Stimulated activated CD4-positive, alpha-beta T cell treated with anti-CD3 and anti-CD28 coated beads, Interleukin-1b, Interleukin-23, amount 100 ng/mL, for 48 hours (primary cell): ENCODE data around the gene LAMA2.

Experiments
- DNase-seq: peaks from one replicate; pipeline ENCODE4 v3.0.0-alpha.2; 2020

LAMA2 gene

DNA sequence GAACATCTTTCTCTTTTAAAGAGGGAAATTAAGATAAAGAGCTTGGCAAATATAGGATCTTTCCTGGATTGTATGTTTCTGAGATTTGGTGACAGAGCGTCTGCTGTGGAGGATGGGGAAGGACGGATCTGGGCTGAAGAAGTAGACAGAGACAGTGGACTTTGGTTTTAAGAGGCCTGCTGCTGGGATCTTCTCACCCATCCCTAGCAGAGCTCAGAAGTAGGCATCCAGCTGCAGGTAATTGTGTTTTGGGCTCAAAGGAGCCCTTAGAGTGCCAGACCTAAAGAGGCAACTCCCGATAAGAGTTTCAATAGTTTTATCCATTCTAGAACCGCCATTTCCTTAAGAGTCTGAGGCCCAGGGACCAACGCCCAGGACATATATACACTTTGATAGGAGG, 20.8 kb downstream of the LAMA2 start:
- no peak for DNase-seq

DNA sequence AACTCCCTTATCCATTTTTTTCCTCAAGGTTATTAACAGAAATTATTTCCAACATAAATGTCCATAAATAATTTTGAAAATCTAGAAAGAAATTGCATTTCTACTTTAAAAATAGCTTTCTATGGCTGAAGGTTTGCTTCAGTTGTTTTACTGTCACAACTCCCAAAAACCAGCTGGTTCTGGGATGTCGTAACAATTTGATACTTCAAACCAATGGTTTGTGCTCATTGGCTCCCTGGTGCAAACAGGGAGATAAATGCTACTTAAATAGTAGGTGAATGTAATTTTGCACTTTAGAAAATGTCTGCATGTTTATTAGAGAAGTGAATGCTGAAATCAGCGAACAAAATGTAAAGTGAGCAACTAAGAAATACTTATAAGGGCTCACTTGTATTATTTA, 31.1 kb downstream of the LAMA2 start:
- no peak for DNase-seq

DNA sequence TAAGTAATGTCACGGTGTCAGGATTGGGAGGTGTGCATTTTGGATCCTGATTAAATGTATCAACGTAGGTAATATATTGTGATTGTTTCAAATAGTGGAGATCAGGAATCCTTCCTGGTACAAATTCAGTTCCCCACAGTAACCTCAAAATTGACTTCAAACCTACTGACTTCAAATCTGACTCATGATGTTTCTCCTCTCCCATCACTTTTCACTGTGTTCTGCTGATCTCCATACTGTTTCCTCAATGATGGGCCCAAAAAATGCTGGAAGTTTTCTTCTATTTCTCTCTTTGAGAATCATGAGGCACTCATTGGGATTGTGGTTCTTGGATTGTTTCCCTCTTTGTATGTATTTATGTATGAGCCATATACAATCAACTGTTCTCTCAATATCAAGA, 35.9 kb downstream of the LAMA2 start:
- DNase-seq: no peak

DNA sequence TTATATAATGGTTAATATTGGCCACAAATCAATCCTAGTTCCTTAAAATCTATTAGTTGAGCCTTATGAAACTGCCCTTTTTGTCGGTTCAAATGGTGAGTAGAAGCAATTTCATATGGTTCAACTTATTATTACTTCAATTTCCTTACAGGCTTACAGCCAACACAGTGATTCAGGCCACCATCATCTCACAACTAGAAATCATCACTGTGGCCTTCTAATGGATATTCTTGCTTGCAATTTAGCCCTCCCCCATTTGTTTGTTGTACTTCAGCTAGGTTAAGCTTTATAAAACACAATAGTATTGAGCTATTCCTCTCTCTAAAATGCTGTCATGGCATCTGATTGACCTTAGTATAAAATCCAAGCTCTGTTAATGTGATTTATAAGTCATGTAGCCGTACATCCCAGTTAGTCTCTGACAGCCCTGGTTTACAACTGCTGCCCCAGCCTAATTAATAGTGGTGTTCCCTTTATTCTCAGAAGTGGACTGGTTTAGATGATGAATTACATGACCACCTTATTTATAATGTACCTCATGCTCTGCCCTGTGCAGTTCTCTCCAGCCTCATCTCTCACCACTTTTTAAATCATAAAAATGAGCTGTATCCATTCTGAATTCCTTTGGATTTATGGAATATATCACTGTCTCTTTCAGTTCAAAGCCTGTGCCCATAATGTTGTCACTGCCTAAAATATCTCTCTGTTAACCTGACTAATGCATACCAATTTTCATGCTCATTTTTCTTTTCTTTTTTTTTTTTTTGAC, 36.7 kb downstream of the LAMA2 start:
- no peak for DNase-seq

DNA sequence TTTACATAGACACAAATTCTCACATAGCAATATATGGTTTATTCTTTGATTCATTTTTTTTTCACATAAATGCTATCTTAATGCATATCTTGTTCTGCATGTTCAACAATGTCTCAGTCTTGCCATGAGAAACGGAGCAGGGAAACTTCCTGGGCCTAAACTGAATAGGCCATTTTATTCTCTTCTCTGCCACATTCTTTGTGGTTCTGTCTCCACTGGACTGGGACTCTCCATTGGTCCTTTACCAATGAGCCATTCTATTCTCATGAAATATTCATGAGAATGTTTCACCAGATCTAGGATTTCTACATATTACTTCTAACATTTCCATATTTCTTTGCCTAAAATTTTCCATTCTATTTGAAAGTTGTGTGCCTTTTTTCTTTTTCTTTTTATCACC, 42.8 kb downstream of the LAMA2 start:
- no peak for DNase-seq

DNA sequence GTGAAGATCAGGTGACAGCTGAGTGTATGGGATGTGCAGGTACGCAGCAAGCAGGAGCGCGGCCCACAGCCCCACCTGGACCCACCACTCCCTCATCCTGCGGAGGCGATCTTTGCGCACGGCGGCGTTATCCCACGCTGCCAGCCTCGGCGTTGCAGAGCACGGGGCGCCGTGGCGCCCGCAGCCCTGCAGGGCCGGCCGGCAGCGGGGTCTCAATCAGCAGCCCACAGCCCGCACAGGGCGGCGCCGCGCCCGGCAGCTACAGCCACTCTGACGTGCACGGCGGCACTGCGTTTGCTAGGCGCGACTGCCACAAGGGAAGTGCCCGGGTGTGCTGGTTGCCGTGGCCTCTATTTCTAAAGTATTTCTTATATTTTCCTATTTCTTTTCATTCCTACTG, 46.9 kb downstream of the LAMA2 start:
- DNase-seq: no peak

DNA sequence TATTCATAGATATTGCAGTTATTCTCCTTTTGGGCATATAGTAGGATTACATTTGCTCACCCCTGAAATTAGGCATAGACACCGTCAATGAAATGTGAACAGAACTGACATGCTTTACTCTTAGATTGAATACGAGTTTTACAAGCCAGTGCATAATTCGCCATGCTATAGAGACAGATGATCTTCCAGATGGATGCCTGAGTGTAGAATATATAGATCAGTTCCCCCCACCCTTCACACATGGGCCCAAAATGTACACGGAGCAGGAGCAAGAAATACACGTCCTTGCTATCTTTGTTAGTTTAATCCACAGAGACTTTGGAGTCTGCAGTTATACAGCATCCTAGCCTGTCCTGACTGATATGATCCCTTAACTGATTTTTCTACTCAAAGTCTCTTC, 47.4 kb downstream of the LAMA2 start:
- no peak for DNase-seq

DNA sequence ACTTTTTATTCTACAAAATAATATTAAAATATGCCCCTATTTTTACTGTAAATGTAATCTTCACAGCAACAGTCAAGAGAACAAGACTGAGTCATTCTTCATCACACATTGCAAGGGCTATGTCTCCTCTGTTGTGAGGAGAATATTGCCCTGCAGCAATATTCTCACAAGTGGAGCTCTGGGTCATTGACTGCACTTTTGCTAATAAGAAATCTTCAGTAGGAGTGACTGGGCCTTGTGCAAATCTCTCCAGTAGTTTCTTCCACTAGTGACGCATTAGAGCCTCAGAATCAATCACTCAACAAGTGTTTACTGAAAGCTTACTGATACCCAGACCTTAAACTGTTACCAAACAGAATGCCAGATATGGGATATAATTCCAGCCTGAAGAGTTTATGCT, 49.1 kb downstream of the LAMA2 start:
- DNase-seq: no peak

DNA sequence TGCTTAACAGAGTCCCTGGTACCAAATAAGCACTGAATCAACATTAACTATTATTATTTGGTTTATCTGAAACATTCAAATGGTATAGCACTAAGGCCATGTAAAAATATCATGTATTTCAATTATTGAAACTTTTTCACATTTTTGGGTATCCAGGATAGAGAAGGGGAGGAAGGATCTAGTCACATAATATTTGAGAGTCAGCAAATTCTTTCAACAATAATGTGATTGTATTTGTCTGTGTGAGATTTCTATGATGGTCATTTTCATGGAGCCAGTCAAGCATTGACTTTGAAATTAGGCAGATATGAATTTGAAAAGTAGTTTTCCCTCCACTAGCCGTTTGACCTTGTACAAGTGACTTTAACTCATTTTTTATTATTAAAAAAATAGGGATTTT, 67.9 kb downstream of the LAMA2 start:
- DNase-seq: no peak

DNA sequence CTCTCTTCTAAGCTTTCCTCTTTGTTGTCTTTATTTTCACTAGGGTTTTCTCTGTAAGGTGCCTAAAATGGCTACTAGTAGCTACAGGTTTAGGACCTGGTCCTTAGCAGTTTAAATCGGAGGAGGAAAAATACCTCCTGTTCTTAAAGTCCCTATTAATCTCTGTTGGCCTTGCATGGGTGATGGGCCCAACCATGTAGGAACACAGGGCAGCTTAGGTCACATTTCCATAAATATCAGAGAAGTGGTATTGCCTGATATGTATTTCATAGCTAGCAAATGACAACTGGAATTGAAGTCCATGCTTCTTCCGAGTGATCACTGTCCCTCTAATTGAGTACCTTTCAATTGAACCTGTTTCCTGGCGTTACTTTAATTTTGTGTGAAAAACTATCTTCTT, 70.0 kb downstream of the LAMA2 start:
- DNase-seq: no peak

DNA sequence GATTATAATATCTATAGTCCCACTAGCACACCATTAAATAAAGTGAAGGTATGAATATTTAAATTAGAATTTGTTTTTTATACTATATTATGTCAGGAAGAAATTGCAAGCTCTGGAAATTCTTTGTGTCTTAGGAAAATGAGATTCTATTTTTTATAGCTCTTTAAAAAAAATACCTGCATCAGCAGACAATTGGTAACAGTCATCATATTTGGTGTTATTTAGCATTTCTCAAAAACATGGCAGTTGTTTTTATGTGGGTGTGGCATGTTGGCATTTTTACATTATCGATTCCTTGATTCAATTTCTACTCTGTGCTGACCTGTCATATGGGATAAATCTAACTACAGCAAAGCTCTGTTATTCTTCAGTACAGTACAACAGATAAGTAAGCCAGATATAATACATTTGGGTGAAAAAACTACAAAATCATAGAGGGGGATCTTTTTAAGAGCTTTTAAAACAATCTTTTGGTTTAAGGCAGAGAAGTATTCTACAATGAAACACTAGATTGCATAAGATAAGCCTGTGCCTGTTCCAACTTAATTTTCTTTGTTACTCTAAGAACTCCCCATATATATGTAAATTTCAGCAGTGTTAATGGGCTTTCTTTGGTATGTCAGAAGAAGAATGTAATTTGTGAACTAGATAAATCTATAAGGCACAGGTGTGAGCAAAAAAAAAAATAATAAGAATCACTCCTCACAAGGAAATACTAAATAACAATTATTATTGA, 71.5 kb downstream of the LAMA2 start:
- DNase-seq: no peak

DNA sequence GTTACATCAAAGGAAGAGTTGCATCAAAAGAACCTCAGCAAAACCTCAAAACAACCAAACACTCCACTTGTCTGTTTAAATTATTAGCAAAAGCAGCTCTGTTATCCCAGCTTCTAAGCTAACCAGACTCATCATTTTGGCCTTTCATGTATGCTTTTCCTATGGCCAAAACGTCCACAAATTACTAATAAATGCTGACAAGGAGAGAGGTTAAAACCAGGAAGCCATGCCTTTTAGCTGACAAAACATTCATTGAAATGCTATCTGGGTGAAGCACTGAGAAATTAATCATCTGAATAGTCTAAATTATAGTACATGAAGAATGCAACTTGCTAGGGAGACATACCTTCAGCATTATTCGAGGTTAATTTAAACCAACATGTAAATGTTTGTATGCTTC, 80.6 kb downstream of the LAMA2 start:
- DNase-seq: no peak

DNA sequence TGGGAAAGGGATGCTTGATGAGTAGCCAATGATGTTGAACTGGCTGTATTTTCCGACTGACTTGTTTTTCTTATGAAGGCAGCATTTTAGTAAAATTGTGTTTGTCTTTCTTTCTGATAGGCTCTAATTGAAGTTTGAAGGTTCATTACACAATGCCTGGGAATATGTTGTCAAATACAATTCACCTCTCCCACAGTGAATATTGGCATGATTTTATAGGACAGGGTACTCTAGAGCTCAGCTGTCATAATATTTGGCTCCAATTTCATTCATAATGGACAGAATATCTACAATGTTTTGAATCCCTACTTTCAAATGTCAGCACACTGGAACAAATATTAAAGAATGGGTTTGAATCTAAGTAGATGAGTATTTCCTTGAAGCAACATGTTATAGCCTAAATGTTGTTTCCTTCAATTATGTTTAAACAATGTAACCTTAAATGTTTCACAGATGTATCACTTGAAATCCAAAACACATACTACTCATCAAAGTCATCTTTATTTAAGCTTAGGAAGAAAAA, 81.4 kb downstream of the LAMA2 start:
- DNase-seq: no peak

DNA sequence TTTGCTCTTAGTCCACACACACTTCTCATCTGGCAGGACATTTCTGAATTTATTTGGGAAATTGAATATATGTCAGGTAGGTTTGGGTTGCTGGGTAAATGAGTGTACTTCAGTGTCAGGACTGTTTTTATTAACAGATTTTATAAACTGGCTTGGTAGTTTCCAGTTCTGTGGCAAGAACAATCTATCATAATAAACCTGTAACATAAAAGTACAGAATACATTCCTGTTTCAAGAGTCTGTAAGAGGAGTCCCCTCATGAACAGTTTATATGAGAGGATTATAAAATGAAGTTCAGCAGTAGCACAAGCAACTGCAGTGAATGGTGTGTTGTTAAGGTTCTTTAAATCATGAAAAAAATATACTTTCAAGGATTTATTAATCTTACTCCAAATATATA, 81.8 kb downstream of the LAMA2 start:
- DNase-seq: no peak

DNA sequence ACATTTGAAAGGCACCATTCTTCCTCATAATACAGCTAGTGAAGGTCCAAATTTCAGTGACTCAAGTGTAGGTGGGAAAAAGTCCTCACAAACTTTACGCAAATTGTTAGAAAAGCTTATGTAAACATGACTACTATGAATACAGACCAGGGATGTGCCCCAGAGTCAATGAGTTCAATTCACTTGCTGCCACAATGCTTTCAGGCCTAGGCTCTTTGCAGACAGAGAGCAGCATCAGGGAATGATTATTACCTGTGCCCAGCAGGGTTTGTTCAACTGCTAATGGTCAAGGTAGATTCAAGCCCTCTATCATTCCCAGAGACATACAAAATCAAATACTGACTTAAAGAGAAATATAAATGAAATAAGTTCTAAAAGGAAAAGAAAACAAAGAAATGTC, 84.0 kb downstream of the LAMA2 start:
- DNase-seq: no peak

DNA sequence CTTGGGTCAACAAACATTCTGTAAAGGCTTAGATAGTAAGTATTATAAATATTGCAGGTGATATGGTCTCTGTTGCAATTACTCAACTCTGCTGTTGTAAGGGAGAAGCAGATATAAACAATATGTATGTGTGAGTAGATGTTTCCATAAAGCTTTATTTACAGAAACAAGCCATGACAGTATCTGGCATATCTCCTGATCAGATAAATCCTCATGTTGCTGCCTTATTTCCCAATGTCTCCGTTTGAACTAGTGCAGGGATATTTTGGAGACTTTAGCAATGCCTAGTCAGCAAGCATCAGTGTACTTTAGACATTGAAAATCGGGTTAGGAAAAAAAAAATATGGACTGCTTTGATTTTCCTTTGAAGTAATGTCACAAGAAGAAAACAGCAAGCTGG, 96.1 kb downstream of the LAMA2 start:
- no peak for DNase-seq

DNA sequence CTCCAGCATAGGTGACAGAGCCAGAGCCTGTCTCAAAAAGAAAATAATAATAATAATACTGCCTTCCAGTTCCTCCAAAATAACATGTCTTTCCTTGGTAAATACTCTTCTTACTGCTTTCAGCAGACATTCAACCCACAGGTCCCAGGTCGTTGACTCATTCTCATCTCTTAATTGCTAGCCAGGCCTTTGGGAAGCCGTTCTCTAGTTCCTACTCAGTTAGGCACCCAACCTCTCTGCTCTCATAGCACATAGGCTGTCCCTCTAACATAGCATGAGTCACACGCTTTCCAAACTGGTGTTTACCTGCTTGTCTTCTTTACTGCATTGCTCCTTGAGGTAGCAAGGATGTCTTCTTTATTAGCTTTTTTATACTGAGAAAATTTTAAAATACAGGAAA, 98.8 kb downstream of the LAMA2 start:
- no peak for DNase-seq

DNA sequence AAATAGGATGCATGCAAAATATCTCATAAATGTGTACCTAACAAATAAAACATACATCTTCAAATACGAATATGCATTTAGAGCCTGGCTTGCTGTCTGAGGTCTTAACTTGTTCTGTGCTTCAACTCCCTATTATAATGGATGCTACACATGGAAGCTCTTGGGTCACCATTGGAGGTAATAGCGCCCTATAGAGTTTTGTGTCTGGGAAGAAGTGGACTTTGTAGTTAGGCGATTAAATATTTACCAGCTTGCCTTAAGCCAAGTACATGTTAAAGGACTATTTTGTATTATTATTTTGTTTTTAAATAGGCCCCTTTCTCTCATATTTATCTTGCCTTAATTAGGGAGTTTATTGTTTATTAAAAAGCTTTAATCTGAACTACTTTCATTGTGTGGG, 107.4 kb downstream of the LAMA2 start:
- no peak for DNase-seq

DNA sequence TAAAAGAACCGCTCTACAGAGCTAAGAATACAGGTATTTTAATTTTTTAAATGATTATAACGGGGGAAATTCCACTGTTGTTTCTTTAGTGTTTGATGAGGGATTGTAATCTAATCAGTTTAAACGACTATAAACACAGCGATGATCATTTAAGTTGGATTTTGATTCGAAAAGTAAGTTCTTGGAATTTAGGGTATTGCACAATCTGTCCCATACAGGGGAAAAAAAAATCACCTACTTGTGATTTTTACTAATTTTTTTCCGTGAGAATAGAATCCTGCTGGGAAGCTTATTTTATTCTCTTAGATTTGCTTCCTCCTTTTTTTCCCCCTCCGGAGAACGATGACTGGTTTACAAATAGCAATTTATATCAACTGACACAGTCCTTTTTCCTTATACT, 108.0 kb downstream of the LAMA2 start:
- DNase-seq: no peak

DNA sequence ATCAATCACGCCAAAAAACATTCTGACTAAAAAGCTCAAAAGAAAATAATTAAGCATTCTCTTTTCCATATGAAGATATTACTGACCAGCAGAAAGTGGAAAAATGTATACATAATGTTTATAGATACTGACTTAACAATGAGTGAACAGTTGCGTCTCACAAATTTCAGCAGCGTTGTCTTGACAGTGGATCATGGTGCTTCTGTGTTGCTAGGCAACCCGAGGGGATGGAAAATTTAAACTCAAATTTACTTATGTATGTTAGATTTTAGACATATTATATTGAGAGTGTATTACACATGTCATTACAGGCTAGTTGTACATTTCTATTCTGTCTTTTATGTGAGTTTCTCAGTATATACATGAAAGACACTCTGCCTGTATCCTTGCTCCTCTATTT, 110.2 kb downstream of the LAMA2 start:
- DNase-seq: no peak

DNA sequence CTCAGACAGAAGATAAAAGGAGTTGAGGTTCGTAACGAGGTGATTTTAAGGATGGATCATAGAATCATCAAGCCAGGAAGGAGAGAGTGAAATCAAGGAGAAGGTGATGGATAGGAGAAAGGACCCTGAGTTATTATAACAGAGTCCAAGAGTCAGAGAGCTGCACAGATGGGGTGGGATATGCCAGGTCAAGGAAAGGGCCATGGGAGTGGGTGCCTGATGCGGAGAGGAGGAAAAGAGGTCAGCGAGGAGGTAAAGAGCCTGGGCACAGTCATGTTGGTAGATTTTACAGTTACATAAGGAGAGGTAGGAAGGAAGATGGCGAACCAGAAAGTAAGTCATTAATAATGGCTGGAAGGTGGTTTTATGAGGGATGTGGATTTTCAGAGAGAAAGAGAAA, 114.9 kb downstream of the LAMA2 start:
- no peak for DNase-seq

DNA sequence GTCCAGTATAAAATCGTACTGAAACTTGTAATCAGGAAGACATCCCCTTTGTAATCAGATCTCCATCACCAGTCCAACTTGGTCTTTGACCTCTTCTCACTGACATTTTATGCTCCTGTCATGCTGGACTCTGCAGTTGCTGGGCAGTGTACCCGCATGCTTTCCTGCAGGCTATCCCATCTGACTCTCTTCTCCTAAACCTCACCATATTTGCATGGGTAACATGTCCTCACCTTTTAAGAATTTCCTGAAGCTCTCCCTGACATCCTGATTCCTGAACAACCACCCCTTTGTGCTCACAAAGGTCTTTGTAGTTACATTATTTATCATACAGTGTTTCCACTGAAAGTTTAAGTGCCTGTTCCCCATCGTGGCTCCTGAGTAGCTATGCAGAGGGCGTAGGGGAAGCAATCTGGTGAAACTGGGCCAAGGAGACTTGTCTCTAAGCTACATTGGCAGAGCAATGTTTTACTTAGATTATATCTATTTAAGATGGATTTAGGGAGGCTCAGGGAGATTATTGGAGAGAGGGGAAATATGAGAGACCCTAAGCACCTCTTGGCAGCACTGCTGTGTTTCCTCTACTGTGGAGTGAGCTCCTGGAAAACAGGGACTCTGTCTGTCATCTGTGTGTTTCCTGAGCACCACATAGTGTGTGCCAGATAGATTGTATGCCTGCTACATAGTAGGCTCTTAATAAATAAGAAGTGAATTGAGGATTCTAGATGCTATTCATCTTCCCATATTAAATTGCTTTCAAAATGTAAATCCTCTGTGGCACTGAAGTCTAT, 124.0 kb downstream of the LAMA2 start:
- DNase-seq: no peak

DNA sequence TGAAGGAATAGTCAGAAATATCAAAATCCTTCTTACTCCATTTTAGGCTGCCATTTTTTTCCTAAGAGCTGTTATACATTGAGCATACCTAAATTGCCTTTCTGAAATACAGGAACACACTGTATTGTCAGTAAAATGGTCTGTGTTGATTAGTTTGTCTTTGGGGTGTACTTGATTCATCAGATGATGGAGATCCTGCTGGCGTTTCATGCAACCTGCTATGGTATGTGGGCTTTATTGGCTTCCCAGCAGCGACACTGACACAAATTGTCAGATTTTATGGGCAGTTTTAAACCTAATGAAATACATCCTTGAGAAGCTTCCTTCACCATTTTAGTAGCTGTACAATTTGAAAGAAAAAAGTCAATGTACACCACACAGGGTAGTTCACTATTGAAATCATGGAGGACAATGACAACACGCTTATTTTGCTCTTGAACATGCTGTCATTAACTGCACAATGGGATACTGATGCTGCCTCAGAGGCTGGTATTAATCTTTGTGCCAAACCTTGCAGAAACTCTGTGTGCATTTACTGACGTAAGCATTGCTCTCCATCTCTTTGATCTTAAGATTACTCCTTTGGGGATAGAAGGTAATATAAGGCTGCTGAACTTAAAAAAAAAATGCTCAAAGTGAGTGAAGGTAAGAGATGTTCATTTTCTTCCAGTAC, 124.9 kb downstream of the LAMA2 start:
- DNase-seq: no peak
